T-helper 1 cell treated with Interleukin-12 subunit alpha and Interleukin-12 subunit beta and Interleukin-4 antibody, amounts not matched to agents 30 ng/mL and 1 ng/mL, for 36 hours (primary cell): ENCODE measurements around the gene SIT1. TPM values are rescaled to one million over a fixed set of nuclear protein-coding genes. Genes with fewer than 3 reads are reported as not detected.

ENCODE experiments used
- intact Hi-C: fragments of 100-400 bp; cut with micrococcal nuclease; formaldehyde crosslinking; loops from one replicate; pipeline ENCODE4 v1.15.1; 2024
- total RNA-seq: library from RNA; stranded (reverse); gene quantifications from 2 replicates; pipeline ENCODE4 v1.2.3, GENCODE V29; 2022

Gene SIT1
- 218 and 222 TPM in 2 replicates for total RNA-seq

DNA sequence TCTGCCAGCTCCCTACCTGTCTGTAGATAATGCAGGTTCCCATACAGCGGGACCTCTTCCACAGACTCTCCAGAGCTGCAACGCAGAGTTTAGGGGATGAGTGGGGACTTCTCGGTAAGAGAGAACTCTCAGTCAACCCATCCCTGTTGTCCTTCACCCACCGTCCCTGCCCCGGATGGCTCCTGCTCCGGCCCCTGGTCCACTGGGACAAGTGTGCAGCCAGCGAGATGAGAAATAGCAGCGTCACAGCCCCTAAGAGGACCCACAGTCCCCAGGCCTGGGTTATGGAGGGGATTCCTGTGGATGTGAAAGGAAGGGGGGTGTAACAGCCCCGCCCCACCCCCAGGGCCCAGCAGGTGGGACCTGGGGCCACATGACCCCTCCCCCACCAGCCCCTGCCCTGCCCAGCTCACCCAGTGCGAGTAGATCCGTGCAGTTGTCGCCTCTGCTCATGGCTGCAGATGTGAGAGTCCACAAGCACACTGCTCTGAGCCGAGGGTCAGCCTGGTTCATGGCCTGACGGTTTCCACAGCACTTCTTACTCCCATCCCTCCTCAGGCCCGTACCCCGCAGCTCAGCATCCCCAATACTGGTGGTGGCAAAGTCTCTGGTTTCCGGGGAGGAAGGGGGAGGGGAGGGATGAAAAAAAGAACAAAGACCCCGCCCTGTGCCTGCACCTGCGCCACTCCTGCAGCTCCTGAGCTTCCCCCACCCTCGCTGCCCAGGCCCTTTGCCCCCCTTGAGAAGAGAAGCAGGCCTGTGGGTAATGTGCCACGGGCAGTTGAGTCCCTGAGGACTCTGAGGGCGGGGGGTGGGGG lies at the start of gene SIT1:
Gene SIT1 (minus strand): TSS at position 591 of the 818 bp plus-strand sequence. CDS start 78 bp downstream, at position 513.
- intact Hi-C loops, result loop anchor here (10.0 kb wide), 2 partner anchors 946 to 1026 kb away; partner anchors contain the start of genes ARID3C and DCTN3

- intact Hi-C loops, result no loop called here
Observed at GRCh38 chr9:35700031-35700430, 49.3 kb upstream of the SIT1 start.

GRCh38 chr9:35698231-35698630 lies 47.5 kb upstream of the SIT1 start:
- intact Hi-C loops, result no loop called here

DNA sequence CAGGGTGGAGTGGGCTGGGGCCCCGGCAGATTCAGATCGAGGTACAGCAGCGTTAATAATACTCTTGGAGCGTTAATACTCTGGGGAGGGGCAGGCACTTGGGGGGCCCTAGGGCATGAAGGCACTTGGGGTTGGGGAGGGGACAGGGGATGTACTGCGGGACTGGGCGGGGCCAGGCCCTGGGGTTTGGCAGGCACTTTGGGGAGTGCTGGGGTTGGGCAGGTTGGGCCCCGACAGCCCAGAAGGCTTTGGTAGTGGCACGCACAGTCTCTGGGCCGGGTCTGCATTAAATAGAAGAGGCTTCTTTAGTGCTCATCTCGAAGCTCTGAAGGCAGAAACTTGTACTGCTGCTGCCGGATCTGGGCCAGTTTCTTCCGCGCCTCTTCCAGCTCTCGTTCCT lies 46.8 kb upstream of the SIT1 start:
- intact Hi-C loops, result no loop called here

- intact Hi-C loops, result loop anchor here (1.0 kb wide), 5 partner anchors 32 to 215 kb away; partner anchors contain the start of genes CCDC107 and RMRP
Observed at GRCh38 chr9:35696520-35697215, 45.9 kb upstream of the SIT1 start.

DNA sequence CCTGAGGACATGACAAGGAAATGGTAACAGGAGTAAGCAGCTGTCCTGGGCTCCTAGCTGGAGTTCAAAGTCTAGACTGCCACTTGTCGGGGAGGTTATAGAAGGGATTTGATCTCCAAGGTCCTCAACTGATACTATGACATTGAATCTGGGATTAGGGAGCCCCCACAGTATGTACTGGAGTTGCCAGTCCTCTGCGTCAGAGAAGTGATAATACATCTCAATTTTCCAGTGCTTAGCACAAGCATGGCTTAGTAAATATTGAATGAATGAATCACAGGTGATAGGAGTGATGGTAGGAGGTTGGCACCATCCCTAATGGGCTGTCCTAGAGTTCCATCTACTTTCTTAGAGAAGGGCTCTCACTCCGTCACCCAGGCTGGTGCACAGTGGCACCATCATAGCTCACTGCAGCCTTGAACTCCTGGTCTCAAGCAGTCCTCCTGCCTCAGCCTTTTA lies 45.2 kb upstream of the SIT1 start:
- intact Hi-C loops, result loop anchor here (1.0 kb wide), 5 partner anchors 32 to 215 kb away; partner anchors contain the start of genes CCDC107 and RMRP

GRCh38 chr9:35691757-35692301 lies 41.1 kb upstream of the SIT1 start:
- intact Hi-C loops, result no loop called here

DNA sequence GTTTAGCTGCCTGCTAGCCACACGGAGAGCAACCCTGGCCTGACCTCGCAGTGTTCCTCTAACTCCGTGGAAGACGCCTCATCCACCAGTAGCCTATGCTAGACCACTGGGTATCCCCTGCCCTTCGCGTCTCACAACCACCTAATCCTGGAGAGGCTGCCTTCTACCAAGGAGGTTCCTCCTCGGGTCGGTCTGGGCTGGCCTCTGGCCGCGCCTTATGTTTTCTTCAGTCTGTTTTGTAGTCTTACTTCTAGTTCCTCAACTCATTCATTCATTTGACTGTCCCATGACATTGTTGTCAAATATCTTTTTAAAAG lies 40.6 kb upstream of the SIT1 start:
- intact Hi-C loops, result no loop called here

- intact Hi-C loops, result no loop called here
Observed at GRCh38 chr9:35690614-35691333, 40.0 kb upstream of the SIT1 start.

GRCh38 chr9:35690294-35690613 lies 39.5 kb upstream of the SIT1 start:
- intact Hi-C loops, result no loop called here

GRCh38 chr9:35689542-35690293 lies 39.0 kb upstream of the SIT1 start, which contains the start of gene TPM2:
Gene TPM2, minus strand, starts transcription at chr9:35689925. Its CDS starts 108 bp downstream, at chr9:35689817.
- intact Hi-C loops, result no loop called here

DNA sequence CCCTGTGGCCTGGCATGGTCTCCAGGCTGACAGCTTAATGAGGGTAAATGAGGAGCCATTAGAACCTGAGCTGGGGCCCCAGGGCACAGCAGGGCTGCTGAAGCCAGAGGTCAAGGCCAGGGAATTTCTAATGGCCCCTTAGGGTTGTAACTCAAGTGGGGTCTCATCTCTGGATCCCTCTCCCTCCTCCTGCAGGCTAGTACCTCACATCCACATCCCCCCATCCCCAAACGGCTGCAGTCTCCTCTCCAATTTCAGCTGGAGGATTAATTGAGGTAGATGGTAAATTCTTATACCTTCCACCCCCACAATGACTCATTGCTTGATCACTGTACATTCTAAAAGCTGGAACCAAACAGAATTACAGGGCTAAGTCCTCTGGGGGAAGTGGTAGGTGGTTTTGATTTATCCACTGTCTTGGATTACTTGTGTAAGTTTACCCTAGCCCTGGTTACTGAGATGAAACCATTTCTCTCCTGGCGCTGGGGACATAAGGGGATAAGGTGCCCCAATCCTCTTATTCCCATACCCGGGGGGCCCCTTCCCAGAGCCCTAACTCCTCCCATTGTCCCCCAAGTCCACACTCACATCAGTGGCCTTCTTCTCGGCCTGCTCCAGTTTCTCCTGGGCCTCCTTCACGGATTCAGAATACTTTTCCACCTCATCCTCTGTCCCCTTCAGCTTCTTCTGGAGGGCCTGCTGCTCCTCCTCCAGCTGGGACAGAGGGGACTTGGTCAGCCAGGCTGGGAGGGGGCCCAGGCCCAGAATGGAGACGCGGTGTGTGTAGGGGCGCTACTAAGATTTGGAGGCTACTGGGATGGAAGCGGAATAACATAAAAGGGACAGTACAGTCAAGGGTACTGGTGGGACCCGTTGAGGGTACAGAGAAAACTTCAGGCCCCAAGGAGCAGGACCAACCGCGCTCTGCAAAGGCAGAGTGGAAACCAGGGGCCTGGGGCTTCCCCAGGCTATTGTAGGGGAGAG lies 38.1 kb upstream of the SIT1 start:
- intact Hi-C loops, result loop anchor here (1.0 kb wide), 1 partner anchor 31 kb away; the partner anchor contains the start of genes CCDC107 and RMRP

GRCh38 chr9:35687972-35688557 lies 37.3 kb upstream of the SIT1 start:
- intact Hi-C loops, result loop anchor here (1.0 kb wide), 1 partner anchor 30 kb away; the partner anchor contains the start of genes CCDC107 and RMRP

- intact Hi-C loops, result no loop called here
Observed at GRCh38 chr9:35687306-35687705, 36.6 kb upstream of the SIT1 start.

GRCh38 chr9:35686222-35687203 lies 35.8 kb upstream of the SIT1 start:
- intact Hi-C loops, result no loop called here

- intact Hi-C loops, result no loop called here
Observed at GRCh38 chr9:35685506-35685905, 34.8 kb upstream of the SIT1 start.

- intact Hi-C loops, result no loop called here
Observed at GRCh38 chr9:35684921-35685320, 34.2 kb upstream of the SIT1 start.

- intact Hi-C loops, result no loop called here
Observed at GRCh38 chr9:35683323-35683722, 32.6 kb upstream of the SIT1 start.
